ENCODE data around the gene HOXC4.
"Not testable (repeated sequence)": the region's sequence is repeated elsewhere in the genome, so short reads cannot be mapped to it uniquely, and the experiment has no call there.

Gene HOXC4

DNA sequence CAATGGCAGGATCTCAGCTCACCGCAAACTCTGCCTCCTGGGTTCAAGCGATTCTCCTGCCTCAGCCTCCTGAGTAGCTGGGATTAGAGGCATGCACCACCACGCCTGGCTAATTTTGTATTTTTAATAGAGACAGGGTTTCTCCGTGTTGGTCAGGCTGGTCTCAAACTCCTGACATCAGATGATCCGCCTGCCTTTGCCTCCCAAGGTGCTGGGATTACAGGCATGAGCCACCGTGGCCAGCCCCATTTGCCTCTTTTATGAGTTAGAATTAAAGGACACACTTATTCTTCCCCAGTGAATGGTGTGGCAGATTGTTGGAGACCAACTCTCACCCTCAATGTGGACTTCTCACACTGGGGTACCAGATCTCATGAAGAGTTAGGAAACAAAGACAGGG is 11.6 kb upstream of the HOXC4 start:
- DNase-seq: not testable (repeated sequence)

DNA sequence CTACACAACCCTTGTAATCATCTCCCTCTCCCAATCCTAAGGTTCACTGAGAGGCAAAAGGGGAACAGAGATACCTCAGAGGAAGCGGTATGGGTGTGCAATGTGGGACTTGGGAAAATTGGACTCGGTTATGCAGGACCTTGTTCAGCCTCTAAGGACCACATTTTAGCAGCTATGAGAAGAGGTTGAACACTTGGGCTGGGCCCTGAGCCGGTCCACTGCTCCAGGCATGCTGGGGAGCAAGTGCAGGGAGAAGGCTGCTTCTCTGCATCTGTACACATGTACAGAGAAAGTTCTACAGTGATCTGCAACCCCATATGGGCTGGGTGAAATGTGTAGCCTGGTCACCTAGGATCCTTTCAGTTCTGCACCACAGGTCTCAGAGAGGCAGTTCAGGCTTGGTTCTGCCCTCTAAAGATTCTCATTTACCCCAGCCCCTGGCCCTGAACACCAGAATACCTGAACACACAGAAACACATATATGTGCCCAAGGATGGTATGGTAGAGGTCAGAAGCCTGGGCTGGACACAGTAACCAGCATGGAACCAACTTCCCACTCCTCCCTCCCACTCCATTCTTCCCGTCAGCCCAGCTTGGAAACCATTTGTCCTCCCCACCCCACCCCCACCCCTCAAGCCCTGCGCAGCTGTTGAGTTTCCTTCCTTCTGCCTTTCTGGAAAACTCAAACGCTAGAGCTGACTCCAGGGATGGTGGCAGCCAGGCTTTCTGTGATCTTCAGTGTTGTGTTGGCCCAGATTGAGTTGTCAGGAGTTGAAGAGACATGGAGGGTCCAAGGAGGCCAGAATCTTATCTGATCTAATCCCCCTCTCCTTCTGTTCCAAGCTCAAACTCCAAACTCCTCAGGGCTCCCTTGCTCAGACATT is 10.4 kb upstream of the HOXC4 start:
- no peak for DNase-seq

DNA sequence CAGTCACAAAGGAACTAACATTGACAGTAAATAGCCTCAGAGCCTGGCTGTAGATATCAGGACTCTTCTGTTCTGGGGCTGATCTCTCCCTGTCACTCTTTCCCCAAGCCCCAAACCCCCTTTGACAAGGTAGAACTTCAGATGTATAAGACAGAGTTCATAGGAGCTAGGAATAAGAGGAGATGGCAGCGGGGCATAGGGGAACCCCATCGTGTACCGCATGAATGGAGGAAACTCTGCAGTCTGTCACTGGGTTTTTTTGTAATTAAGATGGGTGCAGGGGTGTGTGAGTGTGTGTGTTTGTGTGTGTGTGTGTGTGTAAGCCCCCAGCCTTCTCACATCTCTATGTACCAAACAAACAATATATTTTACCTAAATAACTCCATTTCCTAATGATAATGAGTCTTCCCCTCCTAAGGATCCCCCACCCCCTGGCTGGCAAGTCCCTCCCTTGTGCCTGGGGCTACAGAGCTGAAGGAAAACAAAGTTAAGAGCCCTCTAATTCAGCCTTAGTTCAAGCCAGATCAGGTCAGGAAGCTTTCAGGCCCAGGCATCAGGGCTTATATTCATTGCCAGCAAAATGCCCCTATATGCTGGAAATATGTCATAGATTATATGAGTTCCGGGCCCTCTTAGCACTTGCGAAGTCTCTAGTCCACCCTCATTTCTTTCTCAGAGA is 9.1 kb upstream of the HOXC4 start:
- no peak for DNase-seq

DNA sequence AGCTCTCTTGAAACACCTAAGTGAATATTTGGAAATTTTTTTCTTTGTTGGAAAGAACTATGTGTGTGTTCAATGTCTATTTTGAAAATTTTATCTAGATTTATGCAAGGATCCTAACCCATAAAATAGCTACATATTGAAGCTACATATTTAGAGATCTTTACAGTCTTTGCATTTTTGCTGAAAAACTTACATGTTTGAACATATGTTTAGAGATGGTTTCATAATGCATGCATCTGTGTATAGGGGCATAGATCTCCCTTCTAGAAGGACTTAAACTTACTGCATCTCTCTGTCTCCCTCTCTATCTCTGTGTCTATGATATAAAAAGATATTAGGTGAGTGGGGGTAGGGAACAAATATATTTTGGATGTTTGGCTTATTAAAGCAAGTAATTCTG is 8.2 kb upstream of the HOXC4 start:
- DNase-seq: no peak

DNA sequence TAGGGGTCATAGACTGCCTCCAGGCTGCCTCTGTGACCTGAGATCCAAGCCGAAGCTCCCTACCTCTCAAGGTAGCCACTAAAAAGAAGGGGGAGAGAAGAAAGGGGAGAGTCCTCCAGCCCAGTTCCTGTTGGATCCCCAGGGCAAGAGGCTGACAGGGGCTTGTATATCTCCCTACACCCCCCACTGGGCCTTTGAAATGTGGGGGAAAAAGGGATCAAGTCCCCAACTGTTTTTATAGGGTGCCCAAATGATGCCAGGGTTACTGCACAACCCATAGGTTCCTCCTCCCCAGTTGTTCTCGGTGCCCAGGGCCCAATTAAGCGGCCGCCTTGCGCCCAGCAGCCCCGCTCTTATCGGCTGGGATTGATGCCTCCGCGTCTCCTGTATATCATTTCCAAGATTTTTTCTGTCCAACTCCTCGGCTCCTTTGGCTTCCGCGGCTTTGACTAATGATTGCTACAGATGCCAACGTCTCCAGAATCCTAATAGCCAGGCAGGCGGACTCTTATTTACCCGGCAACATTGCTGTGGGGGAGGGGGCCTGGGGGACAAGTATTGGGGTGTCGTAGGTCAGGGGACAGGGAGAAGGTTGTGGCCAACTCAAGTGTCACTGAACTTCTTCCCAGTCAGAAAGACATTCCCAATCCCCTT is 7.6 kb upstream of the HOXC4 start:
- DNase-seq: no peak

DNA sequence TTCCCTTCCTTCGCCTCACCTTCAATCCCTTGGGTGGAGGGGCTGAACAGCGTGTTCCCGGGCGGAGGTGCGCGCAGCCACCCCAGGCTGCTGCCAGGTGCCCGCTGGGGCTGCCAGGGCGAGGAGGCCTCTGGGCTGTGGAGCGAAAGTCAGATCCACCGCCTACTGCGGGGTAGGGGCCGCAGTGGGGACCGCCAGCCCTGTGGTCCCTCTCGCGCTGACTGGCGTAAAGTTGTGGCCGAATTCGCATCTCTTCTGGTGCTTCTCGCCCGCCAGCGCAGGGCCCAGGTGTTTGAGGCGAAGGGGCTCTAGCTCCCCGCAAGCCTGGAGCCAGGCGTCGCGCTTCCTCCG is 6.9 kb upstream of the HOXC4 start:
- DNase-seq: no peak

DNA sequence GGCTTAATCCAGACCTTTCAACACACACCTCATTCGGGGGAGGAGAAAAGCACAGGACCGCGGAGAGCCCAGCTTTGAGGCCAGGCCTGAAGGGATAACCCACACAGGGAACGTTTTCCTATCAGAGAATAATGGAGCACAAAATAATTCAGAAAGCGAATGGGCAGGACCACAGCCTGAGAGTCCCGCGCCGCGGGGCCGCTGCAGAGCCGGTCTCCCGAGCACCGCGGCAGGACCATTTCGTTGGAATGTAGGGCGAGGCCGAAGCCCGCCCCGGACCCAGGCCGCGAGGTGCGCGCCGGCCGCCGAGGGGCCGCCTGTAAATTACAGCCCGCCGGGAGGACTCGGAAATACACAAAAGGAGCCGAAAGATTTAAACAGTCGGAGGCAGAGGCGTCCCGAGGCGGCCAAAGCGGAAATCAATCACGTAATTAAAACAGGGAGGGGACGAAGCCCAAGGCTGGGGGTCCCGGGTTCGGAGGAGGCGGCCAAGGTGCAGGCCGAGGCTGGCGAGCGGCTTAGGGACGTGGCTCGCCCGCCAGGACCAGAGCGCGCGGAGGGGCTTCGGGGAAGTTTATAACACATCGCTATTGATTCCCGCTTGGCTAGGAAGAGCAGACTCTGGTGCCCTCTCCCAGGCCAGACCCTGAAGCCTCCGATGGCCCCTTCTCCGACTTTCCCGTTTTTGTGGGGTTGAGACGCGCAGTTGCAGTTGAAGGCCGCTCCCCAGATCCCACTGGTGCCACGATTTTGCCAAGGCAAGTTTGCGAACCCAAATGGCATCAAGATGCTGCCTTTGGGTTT is 6.3 kb upstream of the HOXC4 start:
- DNase-seq: no peak

DNA sequence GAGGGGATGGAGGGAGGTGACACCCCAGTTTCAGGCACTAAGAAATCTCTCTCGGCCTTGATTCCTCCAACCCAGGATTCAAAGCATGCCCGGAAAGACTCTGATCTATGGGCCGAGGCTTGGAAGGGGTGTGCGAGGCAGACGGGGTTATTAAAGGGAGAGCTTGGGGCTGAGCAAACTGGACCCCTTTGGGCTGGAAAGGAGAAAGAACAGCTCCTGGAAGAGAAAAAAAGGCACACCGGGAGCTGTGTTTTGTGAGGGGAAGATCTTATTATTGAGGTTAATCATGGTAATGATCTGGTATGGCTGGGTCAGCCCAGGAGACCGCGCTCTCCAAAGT is 5.7 kb upstream of the HOXC4 start:
- DNase-seq: no peak

DNA sequence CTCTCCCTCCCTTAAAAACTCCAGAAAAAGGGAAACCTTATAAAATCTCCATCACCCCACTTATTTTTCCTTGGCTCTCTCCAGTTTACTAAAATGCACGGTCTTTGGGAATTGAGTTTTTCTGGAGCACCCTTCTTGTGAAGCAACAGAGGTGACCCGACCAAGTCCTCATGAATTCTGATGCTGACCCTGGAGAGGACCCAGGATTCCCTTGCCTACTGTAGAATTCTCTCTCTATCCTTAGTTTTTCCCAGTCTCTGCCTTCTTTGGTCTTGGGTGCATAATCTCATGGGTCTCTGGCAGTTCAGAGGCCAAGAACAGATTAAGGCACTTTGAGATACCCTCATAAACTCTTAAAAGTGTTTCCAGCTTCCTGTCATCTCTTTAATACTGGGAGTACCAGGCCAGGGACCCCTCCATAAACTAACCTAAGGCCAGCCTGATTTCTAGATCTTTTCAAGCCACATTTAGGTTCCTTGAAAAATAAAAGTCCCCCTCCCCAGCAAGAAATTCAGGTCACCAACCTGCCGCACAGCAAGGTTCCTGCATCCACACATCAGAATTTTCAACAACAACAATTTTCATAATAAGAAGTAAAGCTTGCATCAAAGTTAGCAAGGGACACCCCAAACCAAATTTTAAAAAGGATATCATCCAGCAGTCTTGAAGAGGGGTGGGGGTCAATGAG is 5.1 kb upstream of the HOXC4 start:
- no peak for DNase-seq

DNA sequence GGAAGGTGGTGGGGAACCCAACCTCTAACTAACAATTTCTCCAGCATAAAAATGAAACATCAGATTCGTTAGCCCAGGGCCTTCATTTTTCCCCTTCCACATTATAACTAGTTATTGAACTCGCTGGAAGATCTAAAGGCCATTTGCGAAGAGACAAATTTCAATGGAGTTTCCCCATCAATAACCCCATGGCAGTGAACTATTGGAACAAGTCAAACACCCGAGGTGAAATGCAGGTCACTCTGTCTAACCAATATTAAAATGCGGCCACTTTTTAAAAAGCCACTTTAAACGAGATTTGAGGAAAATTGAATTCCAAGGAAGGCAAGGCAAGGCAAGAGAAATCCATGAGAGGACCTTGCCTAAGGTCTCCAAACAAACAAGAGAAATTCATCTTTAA is 4.5 kb upstream of the HOXC4 start:
- DNase-seq: no peak

DNA sequence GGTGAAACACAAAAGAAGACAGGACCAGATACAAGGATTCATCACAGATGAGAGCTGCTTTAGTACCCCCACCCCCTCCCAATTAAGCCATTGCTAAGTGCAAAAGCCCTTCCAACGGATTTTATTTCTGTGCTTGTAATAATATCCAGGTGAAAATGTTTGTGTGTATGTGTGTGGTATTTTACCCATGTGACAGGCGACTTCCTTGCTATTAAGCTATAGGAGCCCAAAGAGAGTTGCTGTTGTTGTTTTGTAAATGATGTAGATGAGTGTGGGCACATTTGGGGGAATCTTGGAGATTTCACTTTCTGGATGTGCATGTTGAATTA is 3.2 kb upstream of the HOXC4 start:
- DNase-seq: no peak

DNA sequence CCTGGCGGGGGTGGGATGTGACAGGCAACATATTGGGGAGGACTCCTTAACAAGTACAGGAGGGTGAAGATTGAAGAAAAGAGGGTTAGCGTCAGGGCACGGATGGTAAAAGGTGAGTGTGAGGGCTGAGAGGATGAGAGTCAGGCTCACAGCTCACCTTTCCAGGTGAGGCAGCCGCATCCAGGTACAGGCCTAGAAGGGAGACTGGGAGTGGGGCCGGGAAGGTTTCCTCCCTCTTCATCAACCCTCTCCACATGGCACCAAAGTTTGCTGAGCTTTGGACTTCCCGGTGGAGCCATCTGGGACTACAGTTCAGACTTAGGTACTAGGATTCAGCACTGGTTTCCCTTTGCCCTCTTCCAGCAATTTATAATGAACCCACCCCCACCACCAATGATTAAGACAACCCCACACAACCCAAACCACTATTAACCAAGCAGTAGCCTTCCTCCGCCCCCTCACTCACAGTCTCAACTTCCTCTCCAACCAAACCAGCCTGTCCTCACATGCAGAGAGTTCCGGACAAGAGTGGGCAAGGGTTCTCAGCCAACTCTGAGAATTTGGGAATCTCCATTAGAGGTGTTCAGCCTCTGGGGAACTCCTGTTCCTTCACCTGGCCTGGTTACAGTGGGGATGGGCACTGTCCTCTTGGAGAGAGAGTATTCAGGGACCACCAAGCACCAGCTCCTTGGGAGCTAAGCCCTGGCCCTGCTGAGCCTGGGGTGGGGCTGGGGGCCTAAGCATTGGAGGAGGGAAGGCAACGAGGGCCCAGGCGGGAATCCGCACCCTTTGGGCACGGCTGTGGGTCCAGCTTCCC is 2.4 kb upstream of the HOXC4 start:
- no peak for DNase-seq

DNA sequence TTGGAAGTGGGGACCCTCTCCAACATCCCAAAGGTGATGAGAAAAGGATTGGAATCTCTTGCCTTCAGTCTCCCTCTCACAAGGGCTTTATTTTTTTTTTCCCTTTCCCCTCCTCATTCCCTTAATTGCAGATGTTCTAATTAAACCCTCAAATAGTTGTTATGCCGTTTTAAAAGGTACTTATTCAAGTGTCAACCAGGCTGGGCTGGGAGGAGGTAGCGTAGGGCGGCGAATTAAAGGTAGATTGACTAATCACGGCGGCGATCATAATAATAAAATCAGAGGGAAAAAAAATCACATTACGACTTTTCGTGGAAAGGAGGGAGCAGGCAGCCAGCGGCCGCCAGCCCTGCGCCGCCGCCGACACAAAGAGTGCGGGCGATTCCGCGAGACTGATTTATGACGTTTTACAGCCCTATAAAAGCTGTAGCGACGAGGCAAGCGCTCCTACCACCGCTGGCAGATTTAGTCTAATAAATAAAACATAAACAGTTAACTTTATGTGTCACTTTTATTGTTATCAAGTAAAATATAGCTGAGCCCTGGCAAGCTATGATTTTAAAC is 1.7 kb upstream of the HOXC4 start:
- no peak for DNase-seq

DNA sequence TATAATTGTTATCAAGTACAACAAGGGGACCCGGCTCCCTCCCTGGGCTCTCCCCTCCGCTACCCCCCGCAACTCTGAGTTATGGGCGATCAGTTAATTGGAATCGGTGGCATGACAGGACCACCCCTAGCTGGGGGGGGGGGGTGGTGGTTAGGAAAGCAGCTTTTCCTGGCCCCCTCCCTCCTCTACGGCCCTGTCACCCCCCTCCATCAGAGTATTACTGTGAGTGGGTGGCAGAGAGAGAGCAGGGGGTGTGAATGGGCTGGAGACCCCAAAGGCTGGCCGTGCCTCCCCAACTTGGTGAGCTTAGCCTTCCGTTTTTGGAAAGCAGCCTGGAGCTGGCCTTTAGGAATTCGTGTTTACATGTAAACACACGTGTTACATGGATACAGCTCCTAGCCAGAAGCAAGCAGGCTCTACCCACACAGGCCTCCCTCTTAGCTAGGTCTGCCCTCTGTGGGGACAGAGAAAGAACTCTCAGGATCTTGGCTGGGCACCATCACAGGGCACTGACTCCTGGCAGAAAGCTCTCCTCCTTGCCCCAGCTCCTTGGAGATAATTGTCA is 1.1 kb upstream of the HOXC4 start:
- DNase-seq: no peak

DNA sequence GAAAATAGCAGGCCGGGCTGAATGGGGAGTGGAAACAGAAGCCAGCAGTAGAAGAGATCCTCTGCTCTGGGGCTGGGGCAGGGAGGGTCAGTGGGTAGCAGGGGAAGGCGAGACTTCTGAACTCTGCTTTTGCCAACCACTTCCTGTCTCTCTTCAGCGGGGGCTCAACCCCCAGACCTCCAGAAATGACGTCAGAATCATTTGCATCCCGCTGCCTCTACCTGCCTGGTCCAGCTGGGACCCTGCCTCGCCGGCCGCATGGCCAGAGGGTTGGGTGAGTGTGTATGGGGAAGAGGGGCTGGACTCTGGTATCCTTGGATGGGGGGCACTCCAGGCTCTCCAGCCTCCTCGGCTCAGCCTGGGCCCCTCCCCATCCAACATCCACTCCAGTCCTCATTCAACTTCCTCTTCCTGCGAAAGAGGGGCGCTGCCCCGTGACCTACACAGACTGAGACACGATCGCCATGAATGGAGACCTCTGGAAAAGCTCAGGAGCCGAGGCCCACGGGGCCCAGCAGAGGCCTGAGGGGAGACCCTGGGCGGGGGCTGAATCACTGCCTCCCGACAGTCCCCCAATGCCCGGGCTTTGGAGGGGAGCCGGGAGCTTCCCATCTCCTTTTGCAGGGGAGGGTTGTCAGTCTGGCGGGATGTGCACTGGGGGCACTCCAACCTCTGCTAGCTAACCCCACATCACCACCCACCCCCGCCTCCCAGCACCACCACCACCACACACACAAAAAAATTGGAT is 458 bp upstream of the HOXC4 start:
- no peak for DNase-seq

DNA sequence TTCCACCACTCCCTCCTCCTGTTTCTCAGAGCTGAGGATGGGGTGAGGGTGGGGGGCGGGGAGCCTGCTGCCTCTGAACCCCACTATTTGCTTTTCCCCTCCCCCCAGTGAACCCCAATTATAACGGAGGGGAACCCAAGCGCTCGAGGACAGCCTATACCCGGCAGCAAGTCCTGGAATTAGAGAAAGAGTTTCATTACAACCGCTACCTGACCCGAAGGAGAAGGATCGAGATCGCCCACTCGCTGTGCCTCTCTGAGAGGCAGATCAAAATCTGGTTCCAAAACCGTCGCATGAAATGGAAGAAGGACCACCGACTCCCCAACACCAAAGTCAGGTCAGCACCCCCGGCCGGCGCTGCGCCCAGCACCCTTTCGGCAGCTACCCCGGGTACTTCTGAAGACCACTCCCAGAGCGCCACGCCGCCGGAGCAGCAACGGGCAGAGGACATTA is 1.1 kb downstream of the HOXC4 start:
- DNase-seq: no peak

DNA sequence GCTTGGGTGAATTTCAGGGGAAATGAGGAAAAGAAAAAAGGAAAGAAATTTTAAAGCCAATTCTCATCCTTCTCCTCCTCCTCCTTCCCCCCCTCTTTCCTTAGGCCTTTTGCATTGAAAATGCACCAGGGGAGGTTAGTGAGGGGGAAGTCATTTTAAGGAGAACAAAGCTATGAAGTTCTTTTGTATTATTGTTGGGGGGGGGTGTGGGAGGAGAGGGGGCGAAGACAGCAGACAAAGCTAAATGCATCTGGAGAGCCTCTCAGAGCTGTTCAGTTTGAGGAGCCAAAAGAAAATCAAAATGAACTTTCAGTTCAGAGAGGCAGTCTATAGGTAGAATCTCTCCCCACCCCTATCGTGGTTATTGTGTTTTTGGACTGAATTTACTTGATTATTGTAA is 1.9 kb downstream of the HOXC4 start:
- DNase-seq: no peak

DNA sequence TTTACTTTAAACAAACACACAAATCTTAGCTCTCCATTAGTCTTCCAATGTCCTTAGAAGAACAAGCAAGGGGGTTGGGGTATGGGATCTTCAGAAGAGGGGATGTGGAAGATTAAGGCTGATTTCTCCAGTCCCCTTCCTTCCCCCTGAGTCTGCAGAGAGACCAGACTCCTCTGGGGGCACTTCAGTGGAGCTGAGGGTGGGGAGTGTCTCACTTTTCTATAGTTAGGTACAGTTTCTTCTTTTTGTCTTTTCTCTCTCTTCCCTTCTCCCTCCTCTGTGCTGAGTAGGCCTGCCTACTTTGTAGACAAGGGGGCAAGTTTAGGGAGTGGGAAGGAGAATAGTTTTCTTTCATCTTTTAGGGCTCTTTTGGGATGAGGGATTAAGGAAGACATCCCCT is 2.5 kb downstream of the HOXC4 start:
- DNase-seq: no peak

DNA sequence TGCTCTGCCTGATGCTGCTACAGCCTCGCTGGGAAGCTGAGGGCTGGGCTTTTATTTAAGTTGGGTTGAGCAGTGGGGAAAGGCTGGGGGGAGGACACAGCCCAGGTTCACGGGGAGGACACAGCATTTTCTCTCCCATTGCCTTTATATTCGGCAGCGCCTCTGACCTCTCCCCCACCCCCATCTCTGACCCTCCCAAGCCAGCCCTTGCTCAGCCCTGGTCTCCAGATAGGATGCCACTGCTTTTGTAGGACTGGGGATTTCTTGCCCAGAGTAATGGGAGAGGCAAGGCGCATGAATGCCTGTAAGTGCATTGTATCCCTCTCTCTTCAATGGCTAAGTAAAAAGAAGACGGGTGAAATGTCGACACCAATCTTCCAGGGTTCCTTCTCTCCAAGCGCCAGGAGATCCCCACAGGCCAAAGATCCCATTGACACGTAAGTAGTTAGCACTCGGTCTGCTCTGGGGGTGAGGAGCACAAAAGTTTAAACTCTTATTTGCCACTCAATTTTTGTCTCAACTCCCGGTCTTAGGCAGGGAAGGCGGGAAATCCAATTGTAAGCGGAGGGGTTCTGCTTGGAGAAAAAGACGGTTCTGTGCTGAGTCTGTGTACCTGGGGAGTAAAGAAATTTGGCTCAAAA is 4.6 kb downstream of the HOXC4 start:
- DNase-seq: no peak

DNA sequence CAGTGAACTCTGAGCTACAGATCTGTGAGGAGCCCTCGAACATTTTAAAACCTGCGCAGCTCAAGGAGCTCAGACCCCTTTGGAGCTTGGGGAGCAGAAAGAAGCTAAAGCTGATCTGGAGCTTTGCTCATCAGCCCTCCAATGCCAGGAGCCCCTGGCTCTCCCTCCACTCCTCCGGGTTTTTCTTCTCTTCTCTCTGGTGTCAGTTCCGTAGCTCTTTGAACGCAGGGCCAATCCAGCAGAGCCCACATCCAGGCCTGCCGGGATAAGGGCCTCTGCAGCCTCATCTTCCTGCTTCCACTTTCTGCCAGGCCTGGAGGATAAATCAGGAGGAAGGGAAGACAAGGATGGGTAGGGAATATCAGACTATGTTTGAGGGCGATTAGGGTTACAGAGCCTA is 6.0 kb downstream of the HOXC4 start:
- no peak for DNase-seq

Measured in NCI-H2029 treated with DMSO at 0.1 percent for 48 hours (cell line).